Adrenal gland (tissue), 12 donors: ENCODE measurements around the gene BNIP2. TPM values are rescaled to one million over a fixed set of nuclear protein-coding genes. Genes with fewer than 3 reads are reported as not detected.

Experiments used
- DNase-seq, 7 donors: peaks; one replicate each; pipeline ENCODE4 v3.0.0-alpha.2; 2019 to 2020
- H3K27ac ChIP-seq, 5 donors: fragments of 200-600 bp; sonication (generic) in 4 of 5; 1 replicate in 3 of 5; 2 replicates in 2 of 5; pipeline versions ENCODE4 v1.5.1 to v1.8.0; 2016 to 2020; ENCODE audit warnings: mild to moderate bottlenecking in 1 of 5
- H3K27me3 ChIP-seq: fragments of 200-600 bp; 2 replicates; pipeline ENCODE4 v1.8.0; 2021
- H3K36me3 ChIP-seq, 2 donors: fragments of 200-600 bp; replicated peaks in 1 of 2; 1 replicate in 1 of 2; 2 replicates in 1 of 2; pipeline versions ENCODE4 v1.5.1 to v1.8.0; 2018 to 2022
- H3K4me1 ChIP-seq, 2 donors: fragments of 200-600 bp; replicated peaks in 1 of 2; 1 replicate in 1 of 2; 2 replicates in 1 of 2; pipeline versions ENCODE4 v1.5.1 to v1.8.0; 2018 to 2021
- H3K4me3 ChIP-seq, 4 donors: fragments of 200-600 bp; sonication (generic) in 3 of 4; one replicate each; pipeline ENCODE4 v1.5.1; 2016 to 2018
- H3K9me3 ChIP-seq, 3 donors: fragments of 200-600 bp; sonication (generic) in 1 of 3; replicated peaks in 1 of 3; 1 replicate in 2 of 3; 2 replicates in 1 of 3; pipeline versions ENCODE4 v1.5.1 to v1.8.0; 2016 to 2021
- POLR2A ChIP-seq, 2 donors: fragments of 450-650 bp; IDR thresholded peaks; one replicate each; pipeline ENCODE4 v1.6.1; 2017; ENCODE audit warnings: antibody characterized with exemption in 2 of 2, mild to moderate bottlenecking in 2 of 2, moderate library complexity in 1 of 2
- WGBS, 4 donors: extraction: QIAGEN DNeasy Blood & Tissue Kit in 2 of 4; methylation state at CpG; one replicate each; pipeline versions ENCODE4 v1.1.5 to v1.1.7; 2013 to 2017; 5-methylcytosine and 5-hydroxymethylcytosine counted together
- intact Hi-C, 2 donors: fragments of 100-400 bp; cut with DNase I; formaldehyde crosslinking; loops; one replicate each; pipeline versions ENCODE4 v1.14.1 to v1.15.0; 2022 to 2023
- polyA plus RNA-seq, 3 donors: library from polyadenylated mRNA; stranded (reverse); fragments of 200-250 nt in 2 of 3; fragments of 350-450 nt in 1 of 3; fragmentation: Illumina TruSeq in 1 of 3; extraction: RNeasy Lipid Tissue Mini Kit (QIAGEN cat#74804) in 1 of 3; gene quantifications; one replicate each; pipeline ENCODE4 v1.2.3, GENCODE V29; 2013 to 2014
- total RNA-seq, 9 donors: library from RNA; depleted of rRNA in 4 of 9; stranded (reverse); fragments of >200 nt in 4 of 9; fragments of 120-200 nt in 1 of 9; fragmentation: NEBNext Ultra II Directional in 1 of 9; extraction: Animal tissue kit (Norgen Biotek cat#: 25700) in 1 of 9; gene quantifications; one replicate each; pipeline versions ENCODE4 v1.1.0 to v1.2.4, GENCODE V29; 2013 to 2023
- TF ChIP-seq, protein P1 (sequence below), 6 experiments: fragments of 450-650 bp in 4 of 6; fragments of 200-600 bp in 2 of 6; sonication (generic) in 1 of 6; IDR thresholded peaks; 1 replicate in 5 of 6; 2 replicates in 1 of 6; pipeline versions ENCODE4 v1.5.1 to v1.8.0; 2016 to 2021; ENCODE audit warnings: antibody characterized with exemption in 6 of 6, mild to moderate bottlenecking in 2 of 6, moderate library complexity in 1 of 6
- donor health status: healthy with polysubstance abuse.
- donor health status: Bipolar disorder and iron deficiency.
- donor health status: DM: yes; HTN: yes; CAD: no.
- donor health status: DM: no; HTN: no; CAD: no.
- donor health status: DM: no; HTN: no; CAD: no.
- donor health status: DM: yes; HTN: yes; CAD: no.

BNIP2 gene
- total and polyA plus RNA-seq, 12 donors = 24.5 to 183 (median 67.4) TPM

DNA sequence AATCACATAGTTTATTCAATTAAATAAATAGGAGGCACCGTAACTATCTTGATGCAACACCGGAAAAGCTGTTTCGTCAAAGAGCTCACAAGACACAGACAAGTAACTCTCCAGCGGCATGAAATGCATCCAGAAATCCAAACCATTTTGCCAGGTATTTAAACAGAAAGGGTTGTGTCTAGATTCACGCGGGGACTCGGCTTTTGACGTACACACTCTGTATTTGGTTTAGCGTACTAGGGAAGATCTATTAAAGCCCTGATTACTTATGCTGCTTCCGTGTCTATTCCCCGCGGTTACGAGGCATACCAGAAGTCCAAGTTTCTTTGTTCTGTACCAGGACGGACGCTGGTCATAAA, 718 bp downstream of the BNIP2 start:
- Histone ChIP-seq H3K36me3 (no peaks in the 10 kb centered on the region), H3K9me3 (no peaks in the 10 kb centered on the region), H3K27me3 (no peaks in the 10 kb centered on the region), H3K27ac (peak overlapping the region; percentile 96 to 99 (median 98)), H3K4me1 (peaks cover 22 to 45% of the 10 kb centered on the region in 2 donors), H3K4me3 (peak overlapping the region; percentile 52 to 94 (median 85))
- TF ChIP-seq POLR2A (IDR thresholded peaks at IDR 0.05) = peak; percentile 19 to 71
- TF ChIP-seq, protein P1, sequence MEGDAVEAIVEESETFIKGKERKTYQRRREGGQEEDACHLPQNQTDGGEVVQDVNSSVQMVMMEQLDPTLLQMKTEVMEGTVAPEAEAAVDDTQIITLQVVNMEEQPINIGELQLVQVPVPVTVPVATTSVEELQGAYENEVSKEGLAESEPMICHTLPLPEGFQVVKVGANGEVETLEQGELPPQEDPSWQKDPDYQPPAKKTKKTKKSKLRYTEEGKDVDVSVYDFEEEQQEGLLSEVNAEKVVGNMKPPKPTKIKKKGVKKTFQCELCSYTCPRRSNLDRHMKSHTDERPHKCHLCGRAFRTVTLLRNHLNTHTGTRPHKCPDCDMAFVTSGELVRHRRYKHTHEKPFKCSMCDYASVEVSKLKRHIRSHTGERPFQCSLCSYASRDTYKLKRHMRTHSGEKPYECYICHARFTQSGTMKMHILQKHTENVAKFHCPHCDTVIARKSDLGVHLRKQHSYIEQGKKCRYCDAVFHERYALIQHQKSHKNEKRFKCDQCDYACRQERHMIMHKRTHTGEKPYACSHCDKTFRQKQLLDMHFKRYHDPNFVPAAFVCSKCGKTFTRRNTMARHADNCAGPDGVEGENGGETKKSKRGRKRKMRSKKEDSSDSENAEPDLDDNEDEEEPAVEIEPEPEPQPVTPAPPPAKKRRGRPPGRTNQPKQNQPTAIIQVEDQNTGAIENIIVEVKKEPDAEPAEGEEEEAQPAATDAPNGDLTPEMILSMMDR (IDR thresholded peaks at IDR 0.05) = no peak
- 0% methylated on average over 15 of the region's 15 CpGs for WGBS, 4 donors
- peak in 4 of 7 donors; percentile 30 to 61 (median 47) for DNase-seq
- intact Hi-C loops = no loop called here

DNA sequence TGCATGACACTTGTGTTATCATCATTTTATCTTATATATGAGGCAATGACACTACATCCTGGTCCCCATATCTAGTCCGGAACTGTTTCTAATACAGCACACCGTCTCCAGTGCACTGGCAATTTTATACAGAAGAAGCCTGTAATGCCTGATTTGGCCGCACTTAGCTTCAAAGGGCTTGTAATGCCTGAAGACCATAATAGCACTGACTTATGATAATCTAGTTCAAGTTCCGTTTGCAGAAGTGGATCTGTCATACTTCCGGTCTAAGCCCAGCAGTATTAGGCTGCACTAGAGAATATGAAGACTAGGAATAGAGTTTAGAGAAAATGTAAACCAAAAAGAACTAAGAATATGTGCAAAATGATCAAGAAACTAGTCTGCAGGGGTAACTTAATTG, 1.3 kb downstream of the BNIP2 start:
- Histone ChIP-seq H3K4me1 (peaks cover 22 to 45% of the 10 kb centered on the region in 2 donors), H3K36me3 (no peaks in the 10 kb centered on the region), H3K27ac (peak overlapping the region; percentile 17 to 99 (median 98)), H3K9me3 (no peaks in the 10 kb centered on the region), H3K4me3 (peak overlapping the region in 3 of 4 donors; percentile 84 to 94 (median 86)), H3K27me3 (no peaks in the 10 kb centered on the region)
- peak in 1 of 7 donors; percentile 29 for DNase-seq
- 17 to 20% (median 18%) methylated on average over 5 of the region's 5 CpGs for WGBS, 4 donors
- intact Hi-C loops = no loop called here
- TF ChIP-seq POLR2A (IDR thresholded peaks at IDR 0.05) = no peak
- TF ChIP-seq, protein P1 (IDR thresholded peaks at IDR 0.05) = peak in 2 of 6 experiments; percentile 13

DNA sequence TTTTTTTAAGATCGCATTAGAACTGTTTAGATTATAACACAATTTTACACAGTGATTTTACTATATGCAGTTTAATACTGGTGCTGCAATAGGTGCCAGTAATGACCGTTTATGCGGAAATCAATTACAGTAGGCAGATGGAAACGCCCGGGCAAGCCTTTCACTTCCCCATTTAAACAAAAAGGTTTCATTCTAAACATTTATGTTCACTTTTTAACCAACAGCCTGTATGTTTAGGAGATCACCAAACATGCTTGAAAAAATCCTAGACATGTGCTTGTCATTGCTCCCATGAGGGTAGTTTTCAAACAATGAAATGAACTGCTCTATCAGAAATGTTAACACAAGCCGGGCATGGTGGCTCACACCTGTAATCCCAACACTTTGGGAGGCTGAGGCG, 2.7 kb downstream of the BNIP2 start:
- no peak for TF ChIP-seq POLR2A (IDR thresholded peaks at IDR 0.05)
- TF ChIP-seq, protein P1 (IDR thresholded peaks at IDR 0.05) = no peak
- Histone ChIP-seq H3K27ac (peak overlapping the region in 3 of 5 donors; percentile 19 to 65 (median 55)), H3K9me3 (no peaks in the 10 kb centered on the region), H3K36me3 (peaks cover 0 to 7% of the 10 kb centered on the region in 2 donors), H3K4me1 (peaks cover 22 to 45% of the 10 kb centered on the region in 2 donors), H3K27me3 (no peaks in the 10 kb centered on the region), H3K4me3 (peak overlapping the region in 1 of 4 donors; percentile 86)
- DNase-seq = peak in 1 of 7 donors; percentile 22
- 78 to 85% (median 81%) methylated on average over 7 of the region's 7 CpGs for WGBS, 4 donors
- intact Hi-C loops = no loop called here

DNA sequence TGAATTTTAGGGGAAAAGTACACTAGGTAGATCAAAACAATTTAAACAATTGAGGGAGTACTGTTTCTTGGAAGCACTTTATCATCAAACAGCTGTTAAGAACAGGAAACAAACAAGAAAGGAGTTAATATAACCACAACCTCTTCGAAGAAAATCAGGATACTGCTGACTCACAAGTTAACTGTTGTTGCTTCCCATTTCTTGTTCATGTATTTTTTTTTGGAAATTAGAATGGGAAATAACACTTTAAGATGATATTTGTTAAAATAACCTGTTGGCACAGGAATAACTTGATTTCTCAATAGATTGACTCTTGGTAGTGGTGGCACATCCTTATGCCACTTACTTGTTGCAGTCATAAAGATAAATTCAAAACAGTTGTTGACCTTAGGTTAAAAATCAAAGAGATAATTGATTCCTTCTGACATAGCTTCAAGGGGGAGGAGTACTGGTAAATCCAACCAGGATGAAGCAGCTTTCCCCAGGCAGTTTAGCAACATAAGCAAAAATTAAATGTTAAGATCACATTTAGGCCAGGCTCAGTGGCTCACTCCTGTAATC, 3.3 kb downstream of the BNIP2 start:
- 3 to 12% (median 7%) methylated on average over 1 of the region's 1 CpG for WGBS, 4 donors
- TF ChIP-seq, protein P1 (IDR thresholded peaks at IDR 0.05) = no peak
- TF ChIP-seq POLR2A (IDR thresholded peaks at IDR 0.05) = no peak
- Histone ChIP-seq H3K9me3 (no peaks in the 10 kb centered on the region), H3K4me3 (peak overlapping the region in 1 of 4 donors; percentile 17), H3K4me1 (peaks cover 22 to 45% of the 10 kb centered on the region in 2 donors), H3K27ac (peak overlapping the region in 3 of 5 donors; percentile 19 to 65 (median 55)), H3K36me3 (peaks cover 0 to 13% of the 10 kb centered on the region in 2 donors), H3K27me3 (no peaks in the 10 kb centered on the region)
- DNase-seq = no peak
- intact Hi-C loops = no loop called here
